SHP77 (cell line): ENCODE results near the gene SH3D19.

Experiments used
- DNase-seq, 2 experiments: peaks; one replicate each; lab custom pipeline; 2025; lab: John Stamatoyannopoulos, UW

SH3D19 gene

GRCh38 chr4:151198748-151199147, 126.7 kb downstream of the SH3D19 start:
- no peak for DNase-seq

- DNase-seq: no peak
Observed at GRCh38 chr4:151197247-151197646, 128.2 kb downstream of the SH3D19 start.

- DNase-seq: no peak
Observed at GRCh38 chr4:151195801-151196200, 129.6 kb downstream of the SH3D19 start.

GRCh38 chr4:151193414-151193813, 132.0 kb downstream of the SH3D19 start:
- DNase-seq: no peak

- DNase-seq: no peak
Observed at GRCh38 chr4:151192556-151193235, 132.7 kb downstream of the SH3D19 start.

GRCh38 chr4:151184523-151185458, 140.6 kb downstream of the SH3D19 start:
- no peak for DNase-seq

- no peak for DNase-seq
Observed at GRCh38 chr4:151182455-151182996, 142.9 kb downstream of the SH3D19 start.

- DNase-seq: no peak
Observed at GRCh38 chr4:151176685-151177084, 148.7 kb downstream of the SH3D19 start.

- no peak for DNase-seq
Observed at GRCh38 chr4:151175754-151176631, 149.4 kb downstream of the SH3D19 start.

GRCh38 chr4:151175233-151175632, 150.2 kb downstream of the SH3D19 start:
- no peak for DNase-seq

- DNase-seq: no peak
Observed at GRCh38 chr4:151174784-151175183, 150.6 kb downstream of the SH3D19 start.

- DNase-seq: no peak
Observed at GRCh38 chr4:151173871-151174270, 151.5 kb downstream of the SH3D19 start.

GRCh38 chr4:151169900-151170299, 155.5 kb downstream of the SH3D19 start:
- DNase-seq: no peak

GRCh38 chr4:151169223-151169622, 156.2 kb downstream of the SH3D19 start:
- no peak for DNase-seq

- no peak for DNase-seq
Observed at GRCh38 chr4:151167561-151167960, 157.8 kb downstream of the SH3D19 start.

GRCh38 chr4:151166636-151167035, 158.8 kb downstream of the SH3D19 start:
- DNase-seq: no peak

- DNase-seq: no peak
Observed at GRCh38 chr4:151165205-151166000, 160.0 kb downstream of the SH3D19 start.

- no peak for DNase-seq
Observed at GRCh38 chr4:151163855-151164254, 161.6 kb downstream of the SH3D19 start.

- no peak for DNase-seq
Observed at GRCh38 chr4:151158979-151159378, 166.4 kb downstream of the SH3D19 start.

GRCh38 chr4:151157543-151157942, 167.9 kb downstream of the SH3D19 start:
- DNase-seq: no peak

- DNase-seq: no peak
Observed at GRCh38 chr4:151153585-151153984, 171.8 kb downstream of the SH3D19 start.
